Panc1 (cell line): ENCODE results near the gene MTHFD2L. TPM values are rescaled to one million over a fixed set of nuclear protein-coding genes. Genes with fewer than 3 reads are reported as not detected.

ENCODE experiments used
- ATAC-seq: fragments of 200-7000 bp; cut with Tn5 transposase; 2 replicates; pipeline ENCODE4 v1.9.1; 2020; ENCODE audit warnings: mild to moderate bottlenecking, moderate library complexity
- BruUV-seq: library from RNA; stranded (reverse); fragments of 400-500 nt; replicated peaks from 2 replicates; lab custom pipeline; 2021; lab: Mats Ljungman, UMichigan
- CTCF ChIA-PET: fragments of 300-600 bp; sonication (Branson Sonifier 250); formaldehyde crosslinking; loops from one replicate; lab custom pipeline; 2022; ENCODE audit warnings: antibody characterized with exemption; lab: Charles Lee
- POLR2A ChIA-PET: fragments of 300-600 bp; sonication (Branson Sonifier 250); formaldehyde crosslinking; loops from one replicate; lab custom pipeline; 2022; ENCODE audit warnings: antibody characterized with exemption; lab: Charles Lee
- DNase-seq: peaks from one replicate; pipeline ENCODE4 v3.0.0-alpha.2; 2010; ENCODE audit warnings: low read depth, low spot score
- H3K27ac ChIP-seq: 2 replicates; pipeline ENCODE4 v1.5.1; 2011; ENCODE audit warnings: mild to moderate bottlenecking, low read length, inconsistent platforms
- H3K27me3 ChIP-seq: fragments of 200-500 bp; sonication (Bioruptor generic); 2 replicates; pipeline ENCODE4 v1.6.0; 2014; ENCODE audit warnings: low read length, inconsistent platforms; ENCODE audit not compliant: control insufficient read depth, insufficient read depth
- H3K36me3 ChIP-seq: fragments of 200-500 bp; sonication (Bioruptor generic); 2 replicates; pipeline ENCODE4 v1.5.1; 2014; ENCODE audit warnings: inconsistent platforms, mild to moderate bottlenecking, low read length, moderate library complexity; ENCODE audit not compliant: control insufficient read depth, insufficient read depth
- H3K4me1 ChIP-seq: 2 replicates; pipeline ENCODE4 v1.5.1; 2011; ENCODE audit warnings: inconsistent platforms, mild to moderate bottlenecking, low read length, moderate library complexity; ENCODE audit not compliant: control insufficient read depth, insufficient read depth
- H3K4me3 ChIP-seq, 2 experiments: 2 replicates each; pipeline ENCODE4 v1.5.1; 2011 to 2012; ENCODE audit warnings: low read depth in 2 of 2, low read length in 2 of 2, mild to moderate bottlenecking in 2 of 2, inconsistent platforms in 1 of 2, moderate library complexity in 1 of 2
- H3K9me3 ChIP-seq: fragments of 200-500 bp; sonication (Bioruptor generic); 2 replicates; pipeline ENCODE4 v1.5.1; 2014; ENCODE audit warnings: low read depth, mild to moderate bottlenecking, inconsistent platforms, low read length, moderate library complexity; ENCODE audit not compliant: control insufficient read depth, insufficient read depth
- CTCF ChIP-seq: fragments of 450-650 bp; IDR thresholded peaks from 2 replicates; pipeline ENCODE4 v1.5.1; 2017; ENCODE audit warnings: mild to moderate bottlenecking
- POLR2AphosphoS5 ChIP-seq: IDR thresholded peaks from 2 replicates; pipeline ENCODE4 v1.6.1; 2012; ENCODE audit warnings: mild to moderate bottlenecking, low read depth, low read length, moderate library complexity
- REST ChIP-seq, 2 experiments: IDR thresholded peaks; 2 replicates each; pipeline ENCODE4 v1.6.1; 2011 to 2012; ENCODE audit warnings: low read depth in 2 of 2, control low read depth in 1 of 2, low read length in 1 of 2, mild to moderate bottlenecking in 1 of 2, moderate library complexity in 1 of 2; ENCODE audit not compliant: insufficient read depth in 1 of 2
- SIN3A ChIP-seq: IDR thresholded peaks from 2 replicates; pipeline ENCODE4 v1.6.1; 2012; ENCODE audit warnings: low read depth, mild to moderate bottlenecking, low read length, moderate library complexity, borderline replicate concordance; ENCODE audit not compliant: insufficient read depth
- TCF7L2 ChIP-seq: IDR thresholded peaks from 2 replicates; pipeline ENCODE4 v1.6.1; 2011; ENCODE audit warnings: mild to moderate bottlenecking, low read depth, low read length, inconsistent platforms
- in situ Hi-C: cut with HindIII; loops from 2 replicates; pipeline ENCODE4 v1.10.0; 2016; ENCODE audit warnings: low sequenced_read_pairs, low pct_unique_long_range_greater_than_20kb
- intact Hi-C: fragments of 100-400 bp; cut with micrococcal nuclease; formaldehyde crosslinking; loops from one replicate; pipeline ENCODE4 v1.10.0; 2022; ENCODE audit not compliant: unreplicated experiment
- total RNA-seq: library from RNA; stranded (reverse); gene quantifications from one replicate; pipeline ENCODE4 v1.2.1, GENCODE V29; 2021; ENCODE audit not compliant: unreplicated experiment

MTHFD2L gene
- total RNA-seq, 1 experiment from 2014 or later, result 6.6 TPM

GRCh38 chr4:74134500-74134852 is 23.4 kb upstream of the MTHFD2L start:
- Histone ChIP-seq H3K4me3 (no peak overlapping the region), H3K36me3 (no peaks in the 10 kb centered on the region), H3K9me3 (no peaks in the 10 kb centered on the region), H3K27me3 (no peaks in the 10 kb centered on the region), H3K4me1 (no peaks in the 10 kb centered on the region), H3K27ac (no peak overlapping the region)
- CTCF ChIA-PET, result interaction anchor here (0.7 to 1.1 kb wide), 2 partner anchors 534 to 793 kb away, joined by 3 to 4 read pairs; no protein-coding TSS in a partner anchor
- no peak for ATAC-seq
- no peak for DNase-seq
- BruUV-seq, result no TSS peak
- intact Hi-C loops (loop anchor here (2.0 to 10.0 kb wide), 4 partner anchors 264 to 790 kb away; no protein-coding TSS in a partner anchor), in situ Hi-C loops (no loop called here)
- POLR2A ChIA-PET, result no interaction called here
- TF ChIP-seq SIN3A (no peak), CTCF (peak; percentile 38)

GRCh38 chr4:74146581-74147129 is 11.3 kb upstream of the MTHFD2L start:
- DNase-seq (no peak), ATAC-seq (no peak)
- Histone ChIP-seq H3K27me3 (no peaks in the 10 kb centered on the region), H3K4me1 (no peaks in the 10 kb centered on the region), H3K4me3 (no peak overlapping the region), H3K9me3 (no peaks in the 10 kb centered on the region), H3K36me3 (no peaks in the 10 kb centered on the region), H3K27ac (no peak overlapping the region)
- in situ Hi-C loops, result no loop called here
- TF ChIP-seq TCF7L2, result no peak
- no peak for TF ChIP-seq CTCF
- TF ChIP-seq POLR2AphosphoS5, result no peak
- no peak for TF ChIP-seq REST (IDR thresholded peaks at IDR 0.05; ENCODE audit: insufficient read depth in 1 of 2, low read depth in 2 of 2, low read length in 1 of 2)
- no peak for TF ChIP-seq SIN3A
- ChIA-PET CTCF (no interaction called here), POLR2A (no interaction called here)
- intact Hi-C loops, result no loop called here
- no TSS peak for BruUV-seq
